GM23338 (cell line): ENCODE data around the gene SGK1. TPM values are rescaled to one million over a fixed set of nuclear protein-coding genes. Genes with fewer than 3 reads are reported as not detected.

Experiments
- ATAC-seq: fragments of 200-7000 bp; cut with Tn5 transposase; 3 replicates; pipeline ENCODE4 v1.9.1; 2020
- DNase-seq: peaks from one replicate; pipeline ENCODE4 v3.0.0-alpha.2; 2015; ENCODE audit warnings: low spot score
- H2AFZ ChIP-seq: fragments of 200-600 bp; sonication (generic); 2 replicates; pipeline ENCODE4 v1.8.0; 2016; ENCODE audit warnings: antibody characterized with exemption, mild to moderate bottlenecking, moderate library complexity
- H3F3A ChIP-seq: fragments of 200-600 bp; sonication (generic); replicated peaks from 2 replicates; pipeline ENCODE4 v1.8.0; 2017; ENCODE audit warnings: antibody characterized with exemption, mixed run types, low read depth
- H3K27ac ChIP-seq: fragments of 200-600 bp; sonication (generic); 2 replicates; pipeline ENCODE4 v1.6.1; 2016; ENCODE audit warnings: low read depth
- H3K27me3 ChIP-seq: fragments of 200-600 bp; sonication (generic); 2 replicates; pipeline ENCODE4 v1.8.0; 2016; ENCODE audit warnings: mild to moderate bottlenecking, mixed run types, moderate library complexity; ENCODE audit not compliant: insufficient read depth
- H3K36me3 ChIP-seq: fragments of 200-600 bp; sonication (generic); 2 replicates; pipeline ENCODE4 v1.8.0; 2016; ENCODE audit warnings: mild to moderate bottlenecking; ENCODE audit not compliant: insufficient read depth
- H3K4me1 ChIP-seq: fragments of 200-600 bp; sonication (generic); 2 replicates; pipeline ENCODE4 v1.8.0; 2016; ENCODE audit warnings: mild to moderate bottlenecking, moderate library complexity; ENCODE audit not compliant: insufficient read depth
- H3K4me2 ChIP-seq: fragments of 200-600 bp; sonication (generic); 2 replicates; pipeline ENCODE4 v1.7.1; 2017; ENCODE audit warnings: mixed run types
- H3K4me3 ChIP-seq: fragments of 200-600 bp; sonication (generic); 2 replicates; pipeline ENCODE4 v1.6.1; 2016; ENCODE audit warnings: mixed run types
- H3K79me2 ChIP-seq: fragments of 200-600 bp; sonication (generic); replicated peaks from 2 replicates; pipeline ENCODE4 v1.8.0; 2017; ENCODE audit warnings: mild to moderate bottlenecking; ENCODE audit not compliant: insufficient read depth
- H3K9me2 ChIP-seq: fragments of 200-600 bp; sonication (generic); 2 replicates; pipeline ENCODE4 v1.8.0; 2017; ENCODE audit not compliant: insufficient read depth
- H4K20me1 ChIP-seq: fragments of 200-600 bp; sonication (generic); replicated peaks from 2 replicates; pipeline ENCODE4 v1.8.0; 2017; ENCODE audit warnings: mild to moderate bottlenecking; ENCODE audit not compliant: insufficient read depth
- H3K27ac Mint-ChIP-seq: 2 replicates; pipeline ENCODE4 v1.8.0; 2020; ENCODE audit warnings: inconsistent platforms, mild to moderate bottlenecking, moderate library complexity, mixed read lengths
- H3K27me3 Mint-ChIP-seq: 3 replicates; pipeline ENCODE4 v1.8.0; 2022; ENCODE audit warnings: low read depth, mild to moderate bottlenecking, moderate library complexity, mixed read lengths, inconsistent platforms; ENCODE audit not compliant: insufficient read depth, poor library complexity
- H3K36me3 Mint-ChIP-seq: 3 replicates; pipeline ENCODE4 v1.8.0; 2021; ENCODE audit warnings: low read depth, mild to moderate bottlenecking, inconsistent platforms, moderate library complexity, mixed read lengths
- H3K4me1 Mint-ChIP-seq: 3 replicates; pipeline ENCODE4 v1.8.0; 2020; ENCODE audit warnings: mild to moderate bottlenecking, inconsistent platforms, mixed read lengths
- H3K4me3 Mint-ChIP-seq: 3 replicates; pipeline ENCODE4 v1.8.0; 2021; ENCODE audit warnings: moderate library complexity, mild to moderate bottlenecking, inconsistent platforms, mixed read lengths
- H3K9me3 Mint-ChIP-seq: 3 replicates; pipeline ENCODE4 v1.8.0; 2020; ENCODE audit warnings: moderate library complexity, mild to moderate bottlenecking, inconsistent platforms, mixed read lengths
- CREB1 ChIP-seq: fragments of 250-450 bp; sonication (Bioruptor Pico); IDR thresholded peaks from 2 replicates; pipeline ENCODE4 v1.5.0; 2020; ENCODE audit warnings: low read depth, mild to moderate bottlenecking, moderate library complexity
- EZH2 ChIP-seq: fragments of 200-600 bp; sonication (generic); IDR thresholded peaks from one replicate; pipeline ENCODE4 v1.8.0; 2017; ENCODE audit warnings: antibody characterized with exemption, mild to moderate bottlenecking, low read depth; ENCODE audit not compliant: unreplicated experiment
- EZH2phosphoT487 ChIP-seq: fragments of 200-600 bp; sonication (generic); IDR thresholded peaks from one replicate; pipeline ENCODE4 v1.8.1; 2018; ENCODE audit warnings: antibody characterized with exemption; ENCODE audit not compliant: unreplicated experiment
- JUNB ChIP-seq: IDR thresholded peaks from one replicate; pipeline ENCODE4 v1.6.1; 2016; ENCODE audit warnings: antibody characterized with exemption; ENCODE audit not compliant: unreplicated experiment
- NANOG ChIP-seq: IDR thresholded peaks from 2 replicates; pipeline ENCODE4 v1.6.1; 2016; ENCODE audit warnings: antibody characterized with exemption, borderline replicate concordance
- ZNF114 ChIP-seq: fragments of 250-450 bp; sonication (Bioruptor Pico); IDR thresholded peaks from 2 replicates; pipeline ENCODE4 v1.5.0; 2020; ENCODE audit warnings: mild to moderate bottlenecking, moderate library complexity
- ZNF331 ChIP-seq: fragments of 250-450 bp; sonication (Bioruptor Pico); IDR thresholded peaks from 2 replicates; pipeline ENCODE4 v1.5.0; 2020; ENCODE audit warnings: low read depth, mild to moderate bottlenecking, moderate library complexity
- polyA plus RNA-seq: library from polyadenylated mRNA; unstranded; fragments of >200 nt; fragmentation: Nextera tagmentation; extraction: Ambion mirVana; gene quantifications from 2 replicates; pipeline ENCODE4 v1.2.1, GENCODE V29; 2016
- total RNA-seq: library from RNA; depleted of rRNA; stranded (reverse); fragments of >200 nt; shearing (Covaris generic); gene quantifications from 2 replicates; pipeline ENCODE4 v1.2.3, GENCODE V29; 2014
- TF ChIP-seq, protein P1 (sequence below), 2 experiments: fragments of 200-600 bp in 1 of 2; sonication (generic) in 1 of 2; conservative IDR thresholded peaks; 2 replicates each; pipeline versions ENCODE4 v1.5.1 to v1.6.1; 2016 to 2017; ENCODE audit warnings: antibody characterized with exemption in 2 of 2, low read depth in 2 of 2, mild to moderate bottlenecking in 2 of 2, moderate library complexity in 1 of 2
- TF ChIP-seq, protein P2 (sequence below): fragments of 250-450 bp; sonication (Bioruptor Pico); IDR thresholded peaks from 2 replicates; pipeline ENCODE4 v1.5.0; 2020; ENCODE audit warnings: mild to moderate bottlenecking, moderate library complexity
- TF ChIP-seq, protein P3 (sequence below): IDR thresholded peaks from one replicate; pipeline ENCODE4 v1.6.1; 2018; ENCODE audit warnings: antibody characterized with exemption; ENCODE audit not compliant: unreplicated experiment
- TF ChIP-seq, protein P4 (sequence below): IDR thresholded peaks from 2 replicates; pipeline ENCODE4 v1.6.1; 2016; ENCODE audit warnings: antibody characterized with exemption

Gene SGK1
- total and polyA plus RNA-seq, 2 experiments from 2014 or later = 16.3 to 37.2 TPM

DNA sequence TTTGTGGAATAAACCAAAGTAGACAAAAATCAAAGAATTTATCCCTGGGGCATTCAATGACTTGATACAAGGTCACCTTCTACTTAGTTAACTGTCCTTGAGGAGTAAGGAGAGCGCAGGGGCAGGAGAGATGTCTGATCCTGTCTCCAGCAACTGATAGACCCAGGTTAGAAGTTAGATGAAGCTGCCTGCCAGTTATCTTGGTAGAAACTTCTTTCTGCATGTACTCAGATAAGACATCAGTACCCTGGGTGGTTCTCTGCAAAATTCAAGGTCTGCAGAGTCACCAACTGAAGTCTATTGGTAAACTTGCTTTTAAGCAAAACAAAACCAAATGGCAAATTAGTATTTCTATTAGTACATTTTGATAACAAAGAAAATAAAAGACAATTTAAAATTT, 2.7 kb downstream of the SGK1 start:
- no peaks in the 10 kb centered on the region for H4K20me1 ChIP-seq
- Mint-ChIP-seq H3K27ac (no peak overlapping the region), H3K4me1 (peaks cover 54% of the 10 kb centered on the region), H3K27me3 (peaks cover 9% of the 10 kb centered on the region), H3K9me3 (no peaks in the 10 kb centered on the region), H3K36me3 (no peaks in the 10 kb centered on the region), H3K4me3 (no peak overlapping the region)
- TF ChIP-seq EZH2phosphoT487 (no peak), JUNB (no peak), ZNF114 (no peak), NANOG (no peak), ZNF331 (CRISPR knock-in tag) (no peak), EZH2 (no peak), CREB1 (CRISPR knock-in tag) (no peak)
- TF ChIP-seq, protein P1, sequence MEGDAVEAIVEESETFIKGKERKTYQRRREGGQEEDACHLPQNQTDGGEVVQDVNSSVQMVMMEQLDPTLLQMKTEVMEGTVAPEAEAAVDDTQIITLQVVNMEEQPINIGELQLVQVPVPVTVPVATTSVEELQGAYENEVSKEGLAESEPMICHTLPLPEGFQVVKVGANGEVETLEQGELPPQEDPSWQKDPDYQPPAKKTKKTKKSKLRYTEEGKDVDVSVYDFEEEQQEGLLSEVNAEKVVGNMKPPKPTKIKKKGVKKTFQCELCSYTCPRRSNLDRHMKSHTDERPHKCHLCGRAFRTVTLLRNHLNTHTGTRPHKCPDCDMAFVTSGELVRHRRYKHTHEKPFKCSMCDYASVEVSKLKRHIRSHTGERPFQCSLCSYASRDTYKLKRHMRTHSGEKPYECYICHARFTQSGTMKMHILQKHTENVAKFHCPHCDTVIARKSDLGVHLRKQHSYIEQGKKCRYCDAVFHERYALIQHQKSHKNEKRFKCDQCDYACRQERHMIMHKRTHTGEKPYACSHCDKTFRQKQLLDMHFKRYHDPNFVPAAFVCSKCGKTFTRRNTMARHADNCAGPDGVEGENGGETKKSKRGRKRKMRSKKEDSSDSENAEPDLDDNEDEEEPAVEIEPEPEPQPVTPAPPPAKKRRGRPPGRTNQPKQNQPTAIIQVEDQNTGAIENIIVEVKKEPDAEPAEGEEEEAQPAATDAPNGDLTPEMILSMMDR (conservative IDR thresholded peaks at IDR 0.05; ENCODE audit: low read depth in 2 of 2) = no peak
- TF ChIP-seq, protein P2, sequence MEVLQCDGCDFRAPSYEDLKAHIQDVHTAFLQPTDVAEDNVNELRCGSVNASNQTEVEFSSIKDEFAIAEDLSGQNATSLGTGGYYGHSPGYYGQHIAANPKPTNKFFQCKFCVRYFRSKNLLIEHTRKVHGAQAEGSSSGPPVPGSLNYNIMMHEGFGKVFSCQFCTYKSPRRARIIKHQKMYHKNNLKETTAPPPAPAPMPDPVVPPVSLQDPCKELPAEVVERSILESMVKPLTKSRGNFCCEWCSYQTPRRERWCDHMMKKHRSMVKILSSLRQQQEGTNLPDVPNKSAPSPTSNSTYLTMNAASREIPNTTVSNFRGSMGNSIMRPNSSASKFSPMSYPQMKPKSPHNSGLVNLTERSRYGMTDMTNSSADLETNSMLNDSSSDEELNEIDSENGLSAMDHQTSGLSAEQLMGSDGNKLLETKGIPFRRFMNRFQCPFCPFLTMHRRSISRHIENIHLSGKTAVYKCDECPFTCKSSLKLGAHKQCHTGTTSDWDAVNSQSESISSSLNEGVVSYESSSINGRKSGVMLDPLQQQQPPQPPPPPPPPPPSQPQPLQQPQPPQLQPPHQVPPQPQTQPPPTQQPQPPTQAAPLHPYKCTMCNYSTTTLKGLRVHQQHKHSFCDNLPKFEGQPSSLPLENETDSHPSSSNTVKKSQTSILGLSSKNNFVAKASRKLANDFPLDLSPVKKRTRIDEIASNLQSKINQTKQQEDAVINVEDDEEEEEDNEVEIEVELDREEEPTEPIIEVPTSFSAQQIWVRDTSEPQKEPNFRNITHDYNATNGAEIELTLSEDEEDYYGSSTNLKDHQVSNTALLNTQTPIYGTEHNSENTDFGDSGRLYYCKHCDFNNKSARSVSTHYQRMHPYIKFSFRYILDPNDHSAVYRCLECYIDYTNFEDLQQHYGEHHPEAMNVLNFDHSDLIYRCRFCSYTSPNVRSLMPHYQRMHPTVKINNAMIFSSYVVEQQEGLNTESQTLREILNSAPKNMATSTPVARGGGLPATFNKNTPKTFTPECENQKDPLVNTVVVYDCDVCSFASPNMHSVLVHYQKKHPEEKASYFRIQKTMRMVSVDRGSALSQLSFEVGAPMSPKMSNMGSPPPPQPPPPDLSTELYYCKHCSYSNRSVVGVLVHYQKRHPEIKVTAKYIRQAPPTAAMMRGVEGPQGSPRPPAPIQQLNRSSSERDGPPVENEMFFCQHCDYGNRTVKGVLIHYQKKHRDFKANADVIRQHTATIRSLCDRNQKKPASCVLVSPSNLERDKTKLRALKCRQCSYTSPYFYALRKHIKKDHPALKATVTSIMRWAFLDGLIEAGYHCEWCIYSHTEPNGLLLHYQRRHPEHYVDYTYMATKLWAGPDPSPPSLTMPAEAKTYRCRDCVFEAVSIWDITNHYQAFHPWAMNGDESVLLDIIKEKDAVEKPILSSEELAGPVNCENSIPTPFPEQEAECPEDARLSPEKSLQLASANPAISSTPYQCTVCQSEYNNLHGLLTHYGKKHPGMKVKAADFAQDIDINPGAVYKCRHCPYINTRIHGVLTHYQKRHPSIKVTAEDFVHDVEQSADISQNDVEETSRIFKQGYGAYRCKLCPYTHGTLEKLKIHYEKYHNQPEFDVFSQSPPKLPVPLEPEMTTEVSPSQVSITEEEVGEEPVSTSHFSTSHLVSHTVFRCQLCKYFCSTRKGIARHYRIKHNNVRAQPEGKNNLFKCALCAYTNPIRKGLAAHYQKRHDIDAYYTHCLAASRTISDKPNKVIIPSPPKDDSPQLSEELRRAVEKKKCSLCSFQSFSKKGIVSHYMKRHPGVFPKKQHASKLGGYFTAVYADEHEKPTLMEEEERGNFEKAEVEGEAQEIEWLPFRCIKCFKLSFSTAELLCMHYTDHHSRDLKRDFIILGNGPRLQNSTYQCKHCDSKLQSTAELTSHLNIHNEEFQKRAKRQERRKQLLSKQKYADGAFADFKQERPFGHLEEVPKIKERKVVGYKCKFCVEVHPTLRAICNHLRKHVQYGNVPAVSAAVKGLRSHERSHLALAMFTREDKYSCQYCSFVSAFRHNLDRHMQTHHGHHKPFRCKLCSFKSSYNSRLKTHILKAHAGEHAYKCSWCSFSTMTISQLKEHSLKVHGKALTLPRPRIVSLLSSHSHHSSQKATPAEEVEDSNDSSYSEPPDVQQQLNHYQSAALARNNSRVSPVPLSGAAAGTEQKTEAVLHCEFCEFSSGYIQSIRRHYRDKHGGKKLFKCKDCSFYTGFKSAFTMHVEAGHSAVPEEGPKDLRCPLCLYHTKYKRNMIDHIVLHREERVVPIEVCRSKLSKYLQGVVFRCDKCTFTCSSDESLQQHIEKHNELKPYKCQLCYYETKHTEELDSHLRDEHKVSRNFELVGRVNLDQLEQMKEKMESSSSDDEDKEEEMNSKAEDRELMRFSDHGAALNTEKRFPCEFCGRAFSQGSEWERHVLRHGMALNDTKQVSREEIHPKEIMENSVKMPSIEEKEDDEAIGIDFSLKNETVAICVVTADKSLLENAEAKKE = no peak
- TF ChIP-seq, protein P3, sequence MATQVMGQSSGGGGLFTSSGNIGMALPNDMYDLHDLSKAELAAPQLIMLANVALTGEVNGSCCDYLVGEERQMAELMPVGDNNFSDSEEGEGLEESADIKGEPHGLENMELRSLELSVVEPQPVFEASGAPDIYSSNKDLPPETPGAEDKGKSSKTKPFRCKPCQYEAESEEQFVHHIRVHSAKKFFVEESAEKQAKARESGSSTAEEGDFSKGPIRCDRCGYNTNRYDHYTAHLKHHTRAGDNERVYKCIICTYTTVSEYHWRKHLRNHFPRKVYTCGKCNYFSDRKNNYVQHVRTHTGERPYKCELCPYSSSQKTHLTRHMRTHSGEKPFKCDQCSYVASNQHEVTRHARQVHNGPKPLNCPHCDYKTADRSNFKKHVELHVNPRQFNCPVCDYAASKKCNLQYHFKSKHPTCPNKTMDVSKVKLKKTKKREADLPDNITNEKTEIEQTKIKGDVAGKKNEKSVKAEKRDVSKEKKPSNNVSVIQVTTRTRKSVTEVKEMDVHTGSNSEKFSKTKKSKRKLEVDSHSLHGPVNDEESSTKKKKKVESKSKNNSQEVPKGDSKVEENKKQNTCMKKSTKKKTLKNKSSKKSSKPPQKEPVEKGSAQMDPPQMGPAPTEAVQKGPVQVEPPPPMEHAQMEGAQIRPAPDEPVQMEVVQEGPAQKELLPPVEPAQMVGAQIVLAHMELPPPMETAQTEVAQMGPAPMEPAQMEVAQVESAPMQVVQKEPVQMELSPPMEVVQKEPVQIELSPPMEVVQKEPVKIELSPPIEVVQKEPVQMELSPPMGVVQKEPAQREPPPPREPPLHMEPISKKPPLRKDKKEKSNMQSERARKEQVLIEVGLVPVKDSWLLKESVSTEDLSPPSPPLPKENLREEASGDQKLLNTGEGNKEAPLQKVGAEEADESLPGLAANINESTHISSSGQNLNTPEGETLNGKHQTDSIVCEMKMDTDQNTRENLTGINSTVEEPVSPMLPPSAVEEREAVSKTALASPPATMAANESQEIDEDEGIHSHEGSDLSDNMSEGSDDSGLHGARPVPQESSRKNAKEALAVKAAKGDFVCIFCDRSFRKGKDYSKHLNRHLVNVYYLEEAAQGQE = no peak
- TF ChIP-seq, protein P4, sequence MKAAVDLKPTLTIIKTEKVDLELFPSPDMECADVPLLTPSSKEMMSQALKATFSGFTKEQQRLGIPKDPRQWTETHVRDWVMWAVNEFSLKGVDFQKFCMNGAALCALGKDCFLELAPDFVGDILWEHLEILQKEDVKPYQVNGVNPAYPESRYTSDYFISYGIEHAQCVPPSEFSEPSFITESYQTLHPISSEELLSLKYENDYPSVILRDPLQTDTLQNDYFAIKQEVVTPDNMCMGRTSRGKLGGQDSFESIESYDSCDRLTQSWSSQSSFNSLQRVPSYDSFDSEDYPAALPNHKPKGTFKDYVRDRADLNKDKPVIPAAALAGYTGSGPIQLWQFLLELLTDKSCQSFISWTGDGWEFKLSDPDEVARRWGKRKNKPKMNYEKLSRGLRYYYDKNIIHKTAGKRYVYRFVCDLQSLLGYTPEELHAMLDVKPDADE = no peak
- H3K27me3 ChIP-seq = peaks cover 17% of the 10 kb centered on the region
- no peaks in the 10 kb centered on the region for H3K79me2 ChIP-seq
- no peak overlapping the region for H3K27ac ChIP-seq
- H2AFZ ChIP-seq = no peak overlapping the region
- peaks cover 45% of the 10 kb centered on the region for H3K4me1 ChIP-seq
- no peak overlapping the region for H3K4me3 ChIP-seq
- no peaks in the 10 kb centered on the region for H3K36me3 ChIP-seq
- DNase-seq (no peak), ATAC-seq (no peak)
- no peaks in the 10 kb centered on the region for H3F3A ChIP-seq
- no peak overlapping the region for H3K4me2 ChIP-seq
- no peaks in the 10 kb centered on the region for H3K9me2 ChIP-seq
